ENCODE data around the gene TBC1D12. TPM values are rescaled to one million over a fixed set of nuclear protein-coding genes. Genes with fewer than 3 reads are reported as not detected.

Gene TBC1D12
- total RNA-seq (2022; extraction: Qiagen RNA extraction; ENCODE audit: low read depth): 4.6 to 6.8 TPM (median 5.6 TPM) in 5 replicates

GRCh38 chr10:94402204-94402842 is at the start of gene TBC1D12:
Gene TBC1D12, plus strand, starts transcription at chr10:94402541. Its CDS starts 73 bp downstream, at chr10:94402614.

GRCh38 chr10:94362360-94363250 is 39.7 kb upstream of the TBC1D12 start, which contains the start of gene NOC3L:
Gene NOC3L, minus strand, starts transcription at chr10:94362939. Its CDS starts 101 bp downstream, at chr10:94362838.

GRCh38 chr10:94545391-94546048 is 143.2 kb downstream of the TBC1D12 start, which contains the start of gene HELLS:
Gene HELLS, plus strand, starts transcription at chr10:94545788. Its CDS starts 134 bp downstream, at chr10:94545922.

Other genes starting within 250 kb of the TBC1D12 start
- gene NOC3L, start 39.6 kb upstream of the TBC1D12 start, total RNA-seq (2022; extraction: Qiagen RNA extraction; ENCODE audit: low read depth): 21.1 to 29.8 TPM (median 25.2 TPM) in 5 replicates
- gene HELLS, start 143.2 kb downstream of the TBC1D12 start, total RNA-seq (2022; extraction: Qiagen RNA extraction; ENCODE audit: low read depth): 29.4 to 38.5 TPM (median 32.7 TPM) in 5 replicates

Data from A549 treated with DMSO at 1 μM for 4 hours (cell line).